CD4-positive, alpha-beta T cell treated with Interleukin-4 for 1 hour (primary cell): ENCODE results near the gene RNF222.

Experiments used
- DNase-seq, 2 donors: peaks; one replicate each; pipeline ENCODE4 v3.0.0-alpha.2; 2020 to 2022

Gene RNF222

GRCh38 chr17:8397636-8398035 is at the start of gene RNF222:
Gene RNF222, minus strand, starts transcription at chr17:8397827. Its CDS starts 4,366 bp downstream, at chr17:8393461.
- DNase-seq: no peak

GRCh38 chr17:8445536-8445935 is 47.9 kb upstream of the RNF222 start:
- no peak for DNase-seq

- no peak for DNase-seq
Observed at GRCh38 chr17:8444494-8444893, 46.9 kb upstream of the RNF222 start.

GRCh38 chr17:8443756-8444155 is 46.1 kb upstream of the RNF222 start:
- no peak for DNase-seq

- no peak for DNase-seq
Observed at GRCh38 chr17:8442310-8442709, 44.7 kb upstream of the RNF222 start.

- no peak for DNase-seq
Observed at GRCh38 chr17:8441690-8442089, 44.1 kb upstream of the RNF222 start.

GRCh38 chr17:8439681-8440080 is 42.1 kb upstream of the RNF222 start:
- DNase-seq: no peak

- DNase-seq: peak in 1 of 2 donors; percentile 24
Observed at GRCh38 chr17:8438441-8438840, 40.8 kb upstream of the RNF222 start.

- DNase-seq: no peak
Observed at GRCh38 chr17:8436844-8437171, 39.2 kb upstream of the RNF222 start.

GRCh38 chr17:8436169-8436843 is 38.7 kb upstream of the RNF222 start:
- DNase-seq: peak; percentile 57 to 64

- DNase-seq: peak; percentile 98
Observed at GRCh38 chr17:8435245-8436168, 37.9 kb upstream of the RNF222 start, which contains the start of gene NDEL1. Gene NDEL1, plus strand, starts transcription at chr17:8435884. Its CDS starts 8,388 bp downstream, at chr17:8444272.

- no peak for DNase-seq
Observed at GRCh38 chr17:8430966-8431365, 33.3 kb upstream of the RNF222 start.

- no peak for DNase-seq
Observed at GRCh38 chr17:8426802-8427201, 29.2 kb upstream of the RNF222 start.

- DNase-seq: no peak
Observed at GRCh38 chr17:8426094-8426720, 28.6 kb upstream of the RNF222 start.

GRCh38 chr17:8421571-8421970 is 23.9 kb upstream of the RNF222 start:
- DNase-seq: no peak

- DNase-seq: no peak
Observed at GRCh38 chr17:8420041-8420934, 22.7 kb upstream of the RNF222 start.

- DNase-seq: no peak
Observed at GRCh38 chr17:8419305-8419704, 21.7 kb upstream of the RNF222 start.

GRCh38 chr17:8418471-8418870 is 20.8 kb upstream of the RNF222 start:
- DNase-seq: no peak

GRCh38 chr17:8417806-8418205 is 20.2 kb upstream of the RNF222 start:
- DNase-seq: peak in 1 of 2 donors; percentile 57

- DNase-seq: no peak
Observed at GRCh38 chr17:8413938-8414337, 16.3 kb upstream of the RNF222 start.

- peak in 1 of 2 donors; percentile 17 for DNase-seq
Observed at GRCh38 chr17:8413328-8413727, 15.7 kb upstream of the RNF222 start.

GRCh38 chr17:8412089-8412488 is 14.5 kb upstream of the RNF222 start:
- no peak for DNase-seq

GRCh38 chr17:8410883-8411238 is 13.2 kb upstream of the RNF222 start:
- no peak for DNase-seq
